Mesangial cell (primary cell): ENCODE data around the gene NSL1. TPM values are rescaled to one million over a fixed set of nuclear protein-coding genes. Genes with fewer than 3 reads are reported as not detected.

Experiments used
- total RNA-seq: library from RNA; depleted of rRNA; stranded (reverse); fragments of >200 nt; gene quantifications from 2 replicates; pipeline ENCODE4 v1.2.3, GENCODE V29; 2015

The NSL1 gene, protein sequence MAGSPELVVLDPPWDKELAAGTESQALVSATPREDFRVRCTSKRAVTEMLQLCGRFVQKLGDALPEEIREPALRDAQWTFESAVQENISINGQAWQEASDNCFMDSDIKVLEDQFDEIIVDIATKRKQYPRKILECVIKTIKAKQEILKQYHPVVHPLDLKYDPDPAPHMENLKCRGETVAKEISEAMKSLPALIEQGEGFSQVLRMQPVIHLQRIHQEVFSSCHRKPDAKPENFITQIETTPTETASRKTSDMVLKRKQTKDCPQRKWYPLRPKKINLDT
- total RNA-seq, result 38.5 and 68.3 TPM in 2 replicates

DNA sequence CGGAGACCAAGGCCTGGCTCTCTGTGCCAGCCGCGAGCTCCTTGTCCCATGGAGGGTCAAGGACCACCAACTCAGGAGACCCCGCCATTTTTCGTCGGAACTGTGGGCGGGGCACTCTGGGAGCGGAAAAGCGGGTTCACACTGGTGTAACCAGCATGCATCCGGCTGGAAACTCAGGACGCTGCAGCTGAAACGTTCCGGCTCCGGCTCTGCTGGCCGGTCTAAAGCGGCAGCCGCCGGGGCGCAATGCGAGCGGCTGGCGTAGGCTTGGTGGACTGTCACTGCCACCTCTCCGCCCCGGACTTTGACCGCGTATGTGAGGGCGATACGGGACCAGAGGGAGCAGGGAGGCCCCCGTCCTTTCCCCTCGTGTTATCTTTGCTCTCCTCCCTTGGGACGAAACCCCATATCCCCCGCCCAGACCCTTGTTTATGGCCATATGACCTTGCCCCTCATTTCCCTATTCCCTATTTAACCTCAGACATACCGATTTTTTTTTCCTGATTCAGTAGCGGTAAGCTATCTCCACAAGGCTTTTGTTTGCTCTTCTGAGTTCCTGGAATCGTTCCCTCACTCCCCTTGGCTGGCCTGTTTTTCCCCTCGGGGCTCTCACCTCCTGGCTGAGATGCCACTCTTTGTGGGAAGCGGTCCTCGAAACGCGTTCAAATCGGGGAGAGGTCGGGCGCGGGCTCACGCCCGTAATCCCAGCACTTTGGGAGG lies at the start of gene NSL1, which contains the start of gene TATDN3:
Gene NSL1 (minus strand): TSS at position 102 of the 720 bp plus-strand sequence. CDS start 14 bp downstream, at position 88.
Gene TATDN3 (plus strand): TSS at position 219 of the 720 bp plus-strand sequence. CDS start 28 bp downstream, at position 247.

DNA sequence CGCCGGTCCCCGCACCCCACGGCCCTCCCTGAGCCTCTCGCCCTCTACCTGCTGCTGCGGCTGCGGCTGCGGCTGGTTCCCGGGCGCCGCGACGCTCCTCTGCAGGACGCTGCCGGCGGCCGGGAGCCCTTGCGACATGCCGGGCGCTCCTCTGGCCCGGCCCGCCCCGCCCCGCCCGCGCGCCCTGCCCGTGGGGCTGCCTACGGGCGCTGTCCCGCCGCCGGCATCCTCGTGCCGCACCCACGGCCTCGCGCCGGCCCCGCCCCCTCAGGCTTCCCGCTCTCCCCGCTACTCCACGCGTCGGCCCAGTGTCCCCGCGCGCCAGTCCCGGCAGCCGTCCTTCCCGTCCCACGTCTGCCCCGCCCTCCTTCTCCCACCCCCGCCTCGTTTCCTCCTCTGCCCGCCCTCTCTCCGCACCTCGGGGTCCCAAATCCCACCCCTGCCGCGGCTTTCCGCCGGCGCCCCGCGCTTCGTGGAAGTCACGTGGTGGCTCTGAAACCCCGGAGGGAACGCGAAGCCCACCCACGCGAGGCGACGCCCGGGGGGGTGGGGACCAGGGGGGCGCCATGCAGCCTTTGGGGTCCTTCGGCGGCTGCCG lies 91.9 kb downstream of the NSL1 start, which contains the start of gene BATF3:
Gene BATF3 (minus strand): TSS at position 216 of the 598 bp plus-strand sequence. CDS start 78 bp downstream, at position 138.

Other genes with a start within 250 kb of the NSL1 start
- gene ATF3, start 183.0 kb downstream of the NSL1 start, total RNA-seq, result 9.0 and 13.2 TPM in 2 replicates
- 1.8 and 2.6 TPM in 2 replicates for gene BATF3, start 91.9 kb downstream of the NSL1 start, total RNA-seq
- 8.5 and 9.6 TPM in 2 replicates for gene TATDN3, start 117 bp upstream of the NSL1 start, total RNA-seq
- gene SPATA45, start 55.9 kb upstream of the NSL1 start, total RNA-seq, result not detected in 2 replicates
- gene FLVCR1, start 66.5 kb upstream of the NSL1 start, total RNA-seq, result 5.6 and 8.5 TPM in 2 replicates
- gene VASH2, start 158.8 kb upstream of the NSL1 start, total RNA-seq, result 4.1 and 6.2 TPM in 2 replicates
- gene ANGEL2, start 224.1 kb upstream of the NSL1 start, total RNA-seq, result 17.3 and 27.8 TPM in 2 replicates